ENCODE results near the gene GPI.
"Not testable (repeated sequence)": the region's sequence is repeated elsewhere in the genome, so short reads cannot be mapped to it uniquely, and the experiment has no call there.

GPI gene

GRCh38 chr19:34364830-34365462, at the start of gene GPI:
TSS of gene GPI (plus strand) at chr19:34365196. CDS start at chr19:34365267, 71 bp downstream.
- in situ Hi-C loops (cut with MboI; ENCODE audit: low sequenced_read_pairs): no loop called here

- in situ Hi-C loops (cut with MboI; ENCODE audit: low sequenced_read_pairs): no loop called here
Measured at GRCh38 chr19:34316247-34316646, 48.7 kb upstream of the GPI start.

- in situ Hi-C loops (cut with MboI; ENCODE audit: low sequenced_read_pairs): no loop called here
Measured at GRCh38 chr19:34316741-34317301, 48.2 kb upstream of the GPI start.

GRCh38 chr19:34317311-34317927, 47.6 kb upstream of the GPI start:
- in situ Hi-C loops (cut with MboI; ENCODE audit: low sequenced_read_pairs): no loop called here

GRCh38 chr19:34319230-34319585, 45.8 kb upstream of the GPI start:
- in situ Hi-C loops (cut with MboI; ENCODE audit: low sequenced_read_pairs): no loop called here

GRCh38 chr19:34319785-34320184, 45.2 kb upstream of the GPI start:
- in situ Hi-C loops (cut with MboI; ENCODE audit: low sequenced_read_pairs): no loop called here

GRCh38 chr19:34320277-34320676, 44.7 kb upstream of the GPI start:
- in situ Hi-C loops (cut with MboI; ENCODE audit: low sequenced_read_pairs): no loop called here

GRCh38 chr19:34321735-34322134, 43.3 kb upstream of the GPI start:
- in situ Hi-C loops (cut with MboI; ENCODE audit: low sequenced_read_pairs): no loop called here

- in situ Hi-C loops (cut with MboI; ENCODE audit: low sequenced_read_pairs): no loop called here
Measured at GRCh38 chr19:34323433-34324204, 41.4 kb upstream of the GPI start.

- in situ Hi-C loops (cut with MboI; ENCODE audit: low sequenced_read_pairs): no loop called here
Measured at GRCh38 chr19:34324320-34324719, 40.7 kb upstream of the GPI start.

GRCh38 chr19:34325181-34325580, 39.8 kb upstream of the GPI start:
- in situ Hi-C loops (cut with MboI; ENCODE audit: low sequenced_read_pairs): no loop called here

- in situ Hi-C loops (cut with MboI; ENCODE audit: low sequenced_read_pairs): no loop called here
Measured at GRCh38 chr19:34325981-34326787, 38.8 kb upstream of the GPI start.

- in situ Hi-C loops (cut with MboI; ENCODE audit: low sequenced_read_pairs): no loop called here
Measured at GRCh38 chr19:34327851-34328250, 37.1 kb upstream of the GPI start.

GRCh38 chr19:34328982-34329381, 36.0 kb upstream of the GPI start:
- in situ Hi-C loops (cut with MboI; ENCODE audit: low sequenced_read_pairs): no loop called here

GRCh38 chr19:34330116-34330515, 34.9 kb upstream of the GPI start:
- in situ Hi-C loops (cut with MboI; ENCODE audit: low sequenced_read_pairs): no loop called here

- in situ Hi-C loops (cut with MboI; ENCODE audit: low sequenced_read_pairs): not testable (repeated sequence)
Measured at GRCh38 chr19:34330596-34330995, 34.4 kb upstream of the GPI start.

- in situ Hi-C loops (cut with MboI; ENCODE audit: low sequenced_read_pairs): not testable (repeated sequence)
Measured at GRCh38 chr19:34331596-34331995, 33.4 kb upstream of the GPI start.

GRCh38 chr19:34332027-34332760, 32.8 kb upstream of the GPI start:
- in situ Hi-C loops (cut with MboI; ENCODE audit: low sequenced_read_pairs): no loop called here

- in situ Hi-C loops (cut with MboI; ENCODE audit: low sequenced_read_pairs): no loop called here
Measured at GRCh38 chr19:34335914-34336313, 29.1 kb upstream of the GPI start.

- in situ Hi-C loops (cut with MboI; ENCODE audit: low sequenced_read_pairs): no loop called here
Measured at GRCh38 chr19:34336781-34337271, 28.2 kb upstream of the GPI start.

Data from HL-60/S4 treated with retinoic acid at 250 ng/mL for 4 days and 3 days (cell line).